GM18507 (cell line): ENCODE data around the gene FAM169A.
"Not testable (repeated sequence)": the region's sequence is repeated elsewhere in the genome, so short reads cannot be mapped to it uniquely, and the experiment has no call there.

ENCODE experiments used
- DNase-seq: peaks from one replicate; pipeline ENCODE4 v3.0.0; 2011; ENCODE audit warnings: low read depth; ENCODE audit not compliant: insufficient read length; ENCODE audit errors: extremely low spot score
- FAIRE-seq: peaks from 2 replicates; lab custom pipeline; 2011; peaks lifted over from hg19 to GRCh38; lab: Jason Lieb, UNC

FAM169A gene, protein sequence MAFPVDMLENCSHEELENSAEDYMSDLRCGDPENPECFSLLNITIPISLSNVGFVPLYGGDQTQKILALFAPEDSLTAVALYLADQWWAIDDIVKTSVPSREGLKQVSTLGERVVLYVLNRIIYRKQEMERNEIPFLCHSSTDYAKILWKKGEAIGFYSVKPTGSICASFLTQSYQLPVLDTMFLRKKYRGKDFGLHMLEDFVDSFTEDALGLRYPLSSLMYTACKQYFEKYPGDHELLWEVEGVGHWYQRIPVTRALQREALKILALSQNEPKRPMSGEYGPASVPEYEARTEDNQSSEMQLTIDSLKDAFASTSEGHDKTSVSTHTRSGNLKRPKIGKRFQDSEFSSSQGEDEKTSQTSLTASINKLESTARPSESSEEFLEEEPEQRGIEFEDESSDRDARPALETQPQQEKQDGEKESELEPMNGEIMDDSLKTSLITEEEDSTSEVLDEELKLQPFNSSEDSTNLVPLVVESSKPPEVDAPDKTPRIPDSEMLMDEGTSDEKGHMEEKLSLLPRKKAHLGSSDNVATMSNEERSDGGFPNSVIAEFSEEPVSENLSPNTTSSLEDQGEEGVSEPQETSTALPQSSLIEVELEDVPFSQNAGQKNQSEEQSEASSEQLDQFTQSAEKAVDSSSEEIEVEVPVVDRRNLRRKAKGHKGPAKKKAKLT

DNA sequence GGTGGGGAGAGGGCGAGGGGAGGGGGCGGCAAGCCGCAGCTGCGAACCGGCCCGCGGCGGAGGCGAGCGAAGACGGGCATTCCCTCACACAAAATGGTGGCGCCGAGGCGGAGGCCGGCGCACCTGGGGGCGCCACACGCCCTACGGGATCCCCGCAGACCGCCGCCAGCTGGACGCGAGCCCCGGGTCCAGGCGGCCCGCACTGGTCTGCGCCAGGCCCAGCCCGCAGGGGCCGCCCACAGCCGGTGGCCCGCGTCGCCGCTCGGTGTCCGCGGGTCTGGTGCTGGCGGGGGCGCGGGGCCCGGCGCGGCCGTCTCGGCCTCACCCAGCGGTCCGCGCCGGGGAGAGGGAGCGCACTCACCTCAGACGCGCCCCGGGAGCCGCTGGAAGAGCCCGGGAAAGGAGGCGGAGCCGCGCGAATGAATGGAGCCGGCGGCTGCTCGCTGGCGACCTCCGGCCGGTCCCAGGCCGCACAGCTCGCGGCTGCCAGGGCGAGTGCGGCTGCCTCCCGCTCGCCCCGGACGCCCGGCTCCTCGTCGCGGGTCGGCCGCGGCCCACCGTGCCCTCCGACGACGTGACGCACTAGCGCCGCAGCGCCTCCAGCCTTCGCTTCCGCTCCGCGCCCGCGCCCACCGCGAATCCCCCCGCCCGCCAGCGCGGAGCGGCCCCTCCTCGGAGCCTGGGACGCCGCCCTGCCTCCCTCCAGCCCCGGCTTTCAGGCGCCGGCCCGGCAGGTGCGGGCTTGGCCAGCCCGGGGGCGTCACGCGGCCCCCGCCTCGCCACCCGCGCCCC lies at the start of gene FAM169A:
Gene FAM169A, minus strand, starts transcription at position 584 of the 792 bp plus-strand sequence. CDS start 24,711 bp downstream, outside the sequence.
- FAIRE-seq: no peak

DNA sequence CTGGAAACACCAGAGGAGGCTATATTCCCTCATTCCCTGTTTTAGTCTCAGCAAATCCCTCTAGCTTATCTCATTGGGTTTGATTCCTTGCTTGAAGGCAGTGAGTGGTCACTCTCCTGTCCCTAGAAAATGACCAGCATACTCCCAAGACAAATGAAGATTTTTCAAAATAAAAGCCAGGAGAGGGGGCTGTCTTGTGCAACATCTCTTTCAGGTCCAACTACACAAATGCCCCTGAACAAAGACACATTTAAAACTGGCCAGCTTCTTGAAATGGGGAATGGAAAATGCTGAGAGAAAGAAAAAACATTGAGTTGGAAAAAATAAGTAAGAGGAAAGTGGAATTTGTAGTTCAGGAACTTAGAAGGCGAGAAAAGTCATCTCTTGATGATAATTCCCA lies 49.3 kb upstream of the FAM169A start:
- FAIRE-seq (no peak), DNase-seq (no peak)

More for the DNA sequence above, at the start of gene FAM169A:
- DNase-seq: peak; percentile 5

DNA sequence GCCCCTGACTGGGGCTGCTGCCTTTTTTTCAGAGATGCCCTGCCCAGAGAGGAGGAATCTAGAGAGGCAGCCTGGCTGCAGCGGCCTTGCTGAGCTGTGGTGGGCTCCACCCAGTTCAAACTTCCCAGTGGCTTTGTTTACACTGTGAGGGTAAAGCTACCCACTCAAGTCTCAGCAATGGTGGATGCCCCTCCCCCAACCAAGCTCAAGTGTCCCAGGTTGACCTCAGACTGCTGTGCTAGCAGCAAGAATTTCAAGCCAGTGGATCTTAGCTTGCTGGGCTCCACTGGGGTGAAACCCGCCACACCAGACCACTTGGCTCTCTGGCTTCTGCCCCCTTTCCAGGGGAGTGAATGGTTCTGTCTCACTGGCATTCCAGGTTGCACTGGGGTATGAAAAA lies 45.2 kb upstream of the FAM169A start:
- not testable (repeated sequence) for DNase-seq, FAIRE-seq

DNA sequence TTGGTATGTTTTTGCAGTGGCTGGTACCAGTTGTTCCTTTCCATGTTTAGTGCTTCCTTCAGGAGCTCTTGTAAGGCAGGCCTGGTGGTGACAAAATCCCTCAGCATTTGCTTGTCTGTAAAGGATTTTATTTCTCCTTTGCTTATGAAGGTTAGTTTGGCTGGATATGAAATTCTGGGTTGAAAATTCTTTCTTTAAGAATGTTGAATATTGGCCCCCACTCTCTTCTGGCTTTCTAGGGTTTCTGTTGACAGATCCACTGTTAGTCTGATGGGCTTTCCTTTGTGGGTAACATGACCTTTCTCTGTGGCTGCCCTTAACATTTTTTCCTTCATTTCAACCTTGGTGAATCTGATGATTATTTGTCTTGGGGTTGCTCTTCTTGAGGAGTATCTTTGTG lies 43.7 kb upstream of the FAM169A start:
- not testable (repeated sequence) for DNase-seq, FAIRE-seq

DNA sequence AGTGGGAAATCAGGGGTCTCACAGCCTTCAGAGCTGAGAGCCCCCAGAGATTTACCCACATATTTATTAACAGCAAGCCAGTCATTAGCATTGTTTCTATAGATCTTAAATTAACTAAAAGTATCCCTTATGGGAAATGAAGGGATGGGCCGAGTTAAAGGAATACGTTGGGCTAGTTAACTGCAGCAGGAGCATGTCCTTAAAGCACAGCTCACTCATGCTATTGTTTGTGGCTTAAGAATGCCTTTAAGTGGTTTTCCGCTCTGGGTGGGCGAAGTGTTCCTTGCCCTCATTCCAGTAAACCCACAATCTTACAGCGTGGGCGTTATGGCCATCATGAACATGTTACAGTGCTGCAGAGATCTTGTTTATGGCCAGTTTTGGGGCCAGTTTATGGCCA lies 42.0 kb upstream of the FAM169A start:
- not testable (repeated sequence) for DNase-seq, FAIRE-seq

DNA sequence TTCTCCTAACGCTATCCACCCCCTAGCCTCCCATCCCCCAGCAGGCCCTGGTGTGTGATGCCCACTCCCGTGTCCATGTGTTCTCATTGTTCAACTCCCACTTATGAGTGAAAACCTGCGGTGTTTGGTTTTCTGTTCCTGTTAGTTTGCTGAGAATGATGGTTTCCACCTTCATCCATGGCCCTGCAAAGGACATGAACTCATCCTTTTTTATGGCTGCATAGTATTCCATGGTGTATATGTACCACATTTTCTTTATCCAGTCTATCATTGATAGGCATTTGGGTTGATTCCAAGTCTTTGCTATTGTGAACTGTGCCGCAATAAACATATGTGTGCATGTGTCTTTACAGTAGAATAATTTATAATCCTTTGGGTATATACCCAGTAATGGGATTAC lies 38.5 kb upstream of the FAM169A start:
- DNase-seq, FAIRE-seq: not testable (repeated sequence)

DNA sequence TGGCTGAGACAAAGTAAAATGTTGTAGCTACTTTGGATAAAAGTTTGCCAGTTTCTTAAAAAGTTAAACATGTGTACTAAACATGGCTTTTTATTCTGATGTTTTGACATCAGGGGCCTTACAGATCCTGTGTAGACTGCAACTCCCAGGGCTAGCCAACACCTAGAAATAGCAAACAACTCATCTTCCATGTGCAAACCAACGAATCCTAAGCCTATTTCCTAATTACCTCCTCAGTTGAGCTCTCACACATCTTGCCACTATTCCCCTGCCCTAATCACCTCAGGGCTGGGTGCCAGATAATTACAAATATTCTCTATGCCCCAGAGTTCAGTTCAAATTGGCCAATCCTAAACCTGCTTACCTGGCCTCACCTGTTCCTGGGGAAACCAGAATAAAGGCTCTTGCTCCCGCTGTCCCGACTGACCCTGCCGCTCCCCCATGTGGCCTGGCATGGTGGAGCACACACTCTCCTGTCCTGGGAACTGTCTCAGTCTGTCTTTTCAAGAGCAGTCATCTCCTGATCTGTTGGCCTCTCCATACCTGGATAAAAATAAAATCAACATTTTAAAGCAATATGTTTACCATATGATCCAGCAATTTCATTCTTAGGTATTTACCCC lies 37.1 kb upstream of the FAM169A start:
- DNase-seq (no peak), FAIRE-seq (peak; percentile 35)

DNA sequence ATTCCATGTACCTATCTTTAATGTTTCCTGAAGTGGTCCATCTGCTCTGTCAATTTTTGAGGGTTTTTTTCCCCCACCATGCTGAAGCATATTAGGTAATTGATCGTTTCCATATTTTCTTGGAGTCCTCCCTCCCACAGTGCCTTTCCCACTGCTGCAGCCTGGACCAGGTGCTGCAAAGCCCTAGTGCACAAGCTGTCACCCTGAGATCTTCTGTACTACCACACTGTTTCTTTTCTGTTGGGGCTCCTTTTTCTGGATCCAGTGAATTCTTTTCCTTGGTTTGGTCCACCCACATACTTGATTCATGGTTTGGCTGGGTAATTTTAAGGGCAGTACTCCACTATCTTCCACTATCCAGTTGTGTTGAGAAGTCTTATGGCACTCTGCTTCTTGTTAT lies 30.9 kb upstream of the FAM169A start:
- FAIRE-seq: no peak
- no peak for DNase-seq

DNA sequence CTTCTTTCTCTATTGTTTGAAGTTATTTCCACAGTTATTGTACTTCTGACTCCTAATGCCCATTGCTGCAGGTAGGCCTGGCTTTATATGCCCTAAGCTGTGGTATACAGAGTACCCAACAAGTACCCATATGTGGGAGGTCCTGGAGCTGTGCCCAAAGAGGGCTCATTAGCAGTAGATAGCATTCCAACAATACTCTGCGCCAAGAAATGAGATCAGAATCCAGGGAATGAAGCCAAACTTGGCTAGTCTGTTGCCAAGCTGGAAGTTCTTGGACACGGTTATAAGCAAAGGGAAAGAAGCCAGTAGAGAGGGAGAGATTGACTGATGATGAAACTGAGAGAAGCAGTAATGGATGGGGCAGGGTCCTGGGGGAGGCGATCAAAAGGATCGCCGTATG lies 29.7 kb upstream of the FAM169A start:
- no peak for DNase-seq
- FAIRE-seq: no peak

DNA sequence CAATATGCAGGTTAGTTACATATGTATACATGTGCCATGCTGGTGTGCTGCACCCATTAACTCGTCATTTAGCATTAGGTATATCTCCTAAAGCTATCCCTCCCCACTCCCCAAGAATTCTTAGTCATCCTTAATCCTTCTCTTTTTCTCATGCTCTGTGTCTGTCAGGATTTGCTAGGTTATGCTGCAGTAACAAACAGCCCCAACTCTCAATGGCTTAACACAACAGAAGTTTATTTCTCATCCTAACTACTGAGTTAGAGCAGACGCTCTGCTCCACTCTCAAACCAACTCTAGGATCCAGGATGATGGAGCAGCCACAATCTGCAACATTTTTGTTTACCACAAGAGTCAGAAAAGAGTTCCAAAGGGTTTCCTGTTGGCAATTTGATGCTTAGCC lies 28.2 kb upstream of the FAM169A start:
- DNase-seq: no peak
- no peak for FAIRE-seq

DNA sequence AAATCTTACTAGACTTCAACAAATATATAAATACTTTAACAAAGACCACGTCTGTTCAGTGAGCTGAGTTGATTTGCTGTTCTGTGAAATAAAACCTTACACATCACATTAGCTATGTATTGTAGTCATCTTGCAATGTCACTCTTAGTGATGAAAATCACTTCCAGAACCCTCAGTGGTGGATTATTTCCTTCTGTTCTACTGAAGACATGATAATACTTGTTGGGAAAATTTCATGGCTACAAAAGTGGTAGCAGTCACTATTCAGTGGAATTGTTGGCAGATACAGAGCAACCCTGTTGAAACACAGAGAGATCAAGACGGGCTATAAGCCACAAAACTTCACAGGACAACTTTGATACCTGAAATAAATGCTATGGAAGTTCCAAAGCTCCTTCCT lies 26.7 kb upstream of the FAM169A start:
- no peak for FAIRE-seq
- DNase-seq: no peak

DNA sequence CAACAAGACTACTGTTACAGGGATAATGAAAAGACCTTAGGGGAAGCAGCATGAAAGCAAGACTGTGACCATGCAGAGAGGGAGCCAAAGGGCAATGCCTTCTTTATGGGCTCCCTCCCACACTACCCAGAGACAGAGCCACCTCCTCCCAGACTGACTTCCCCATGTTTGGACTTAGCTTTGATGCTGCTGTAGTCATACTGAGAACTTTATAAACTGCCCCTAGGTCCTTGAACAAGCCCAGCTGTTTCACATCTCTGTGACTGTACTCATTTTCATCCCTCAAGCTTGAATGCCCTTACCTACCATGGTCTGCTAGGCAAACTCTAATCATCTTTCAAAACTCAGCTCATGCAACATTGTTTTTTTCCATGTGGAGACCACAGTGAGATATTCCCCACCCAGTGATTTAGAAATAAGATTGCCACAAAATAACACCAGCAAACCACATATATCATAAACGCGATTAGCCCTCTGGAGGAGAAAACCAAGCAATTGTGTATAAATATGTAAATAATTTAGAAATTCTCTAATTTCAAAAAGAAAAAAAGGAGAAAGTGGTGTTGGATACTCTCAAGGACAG lies 23.4 kb upstream of the FAM169A start:
- DNase-seq: no peak
- FAIRE-seq: peak; percentile 78

DNA sequence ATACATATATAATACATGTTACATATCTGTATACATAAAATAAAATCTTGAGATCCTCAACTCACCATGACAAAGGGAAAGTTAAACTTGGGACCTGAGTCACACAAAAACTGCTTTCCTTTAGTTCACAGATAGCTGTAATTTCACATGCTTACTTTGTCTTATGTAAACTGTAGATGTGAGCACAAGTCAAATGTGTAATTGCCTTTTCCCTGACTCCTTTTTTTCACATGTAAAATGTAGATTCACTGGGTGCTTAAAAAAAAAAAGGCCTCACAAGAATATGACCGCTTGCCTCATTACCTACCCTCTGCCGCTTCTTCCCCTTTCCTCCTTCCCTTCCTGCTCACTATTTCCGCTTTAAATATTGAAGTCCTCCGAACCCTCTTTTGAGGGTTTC lies 21.9 kb upstream of the FAM169A start:
- FAIRE-seq: no peak
- DNase-seq: no peak

DNA sequence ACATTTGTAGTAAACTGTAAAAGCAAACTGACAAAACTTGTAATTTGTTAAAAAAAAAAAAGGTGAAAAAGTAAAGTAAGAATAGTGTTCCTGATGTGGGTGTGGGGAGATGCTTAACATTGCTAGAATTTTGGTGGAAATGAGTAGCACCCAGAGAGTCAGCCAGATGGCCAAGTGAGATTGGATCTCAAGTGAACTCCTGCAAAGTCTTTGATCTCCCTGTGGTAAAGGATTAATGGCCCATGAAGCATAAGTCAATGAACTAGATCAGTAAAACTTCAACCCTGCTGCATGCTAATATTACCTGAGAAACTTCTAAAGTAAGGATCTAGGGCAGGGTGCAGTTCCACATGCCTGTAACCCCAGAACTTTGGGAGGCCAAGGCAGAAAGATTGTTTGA lies 19.0 kb upstream of the FAM169A start:
- FAIRE-seq (no peak), DNase-seq (no peak)

DNA sequence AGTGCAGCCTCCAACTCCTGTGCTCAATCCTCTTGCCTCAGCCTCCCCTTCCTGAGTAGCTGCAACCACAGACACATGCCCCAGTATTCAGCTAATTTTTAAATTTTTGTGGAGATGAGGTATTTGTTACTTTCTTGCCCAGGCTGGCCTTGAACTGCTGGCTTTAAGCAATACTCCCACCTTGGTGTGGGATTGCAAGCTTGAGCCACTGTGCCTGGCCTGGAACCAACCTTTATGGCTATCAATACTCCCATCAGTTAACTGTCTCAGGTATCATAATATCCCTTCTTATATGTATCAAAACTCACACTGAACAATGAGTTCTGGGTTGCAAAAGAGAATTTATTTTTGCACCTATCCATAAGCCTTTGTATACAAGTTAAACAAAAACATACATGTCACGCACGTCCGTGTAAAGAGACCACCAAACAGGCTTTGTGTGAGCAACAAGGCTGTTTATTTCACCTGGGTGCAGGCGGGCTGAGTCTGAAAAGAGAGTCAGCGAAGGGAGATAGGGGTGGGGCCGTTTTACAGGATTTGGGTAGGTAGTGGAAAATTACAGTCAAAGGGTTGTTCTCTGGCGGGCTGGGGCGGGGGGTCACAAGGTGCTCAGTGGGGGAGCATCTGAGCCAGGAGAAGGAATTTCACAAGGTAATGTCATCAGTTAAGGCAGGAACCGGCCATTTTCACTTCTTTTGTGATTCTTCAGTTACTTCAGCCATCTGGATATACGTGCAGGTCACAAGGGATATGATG lies 16.4 kb upstream of the FAM169A start:
- DNase-seq, FAIRE-seq: not testable (repeated sequence)

DNA sequence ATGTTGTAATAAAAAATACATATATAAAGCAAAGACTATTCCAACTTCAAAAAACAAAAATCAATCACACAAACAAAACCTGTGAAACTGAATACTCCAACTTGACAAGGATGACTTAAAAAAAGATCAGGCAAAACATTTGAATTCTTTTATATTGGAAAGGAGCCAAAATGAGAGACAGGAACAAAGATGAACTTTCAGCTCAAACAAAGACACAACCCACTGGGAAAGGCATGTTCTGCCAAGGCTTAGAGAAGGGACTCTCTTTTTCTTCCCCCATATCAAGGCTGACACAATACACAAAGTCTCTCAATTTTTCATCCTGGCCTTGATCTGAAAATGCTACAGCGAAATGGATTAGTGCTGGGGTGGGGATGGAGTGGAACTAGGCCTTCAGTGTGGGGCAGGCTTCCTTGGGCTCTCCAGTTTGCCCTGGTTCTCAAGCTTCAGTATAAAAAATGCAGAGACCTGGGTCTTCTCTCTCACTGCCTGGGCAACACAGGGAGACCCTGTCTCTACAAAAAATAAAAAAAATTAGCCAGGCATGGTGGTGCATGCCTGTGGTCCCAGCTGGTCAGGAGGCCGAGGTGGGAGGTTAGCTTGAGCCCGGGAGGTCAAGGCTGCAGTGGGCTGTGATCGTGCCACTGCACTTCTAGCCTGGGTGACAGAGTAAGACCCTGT lies 11.6 kb upstream of the FAM169A start:
- FAIRE-seq (peak; percentile 50), DNase-seq (no peak)

DNA sequence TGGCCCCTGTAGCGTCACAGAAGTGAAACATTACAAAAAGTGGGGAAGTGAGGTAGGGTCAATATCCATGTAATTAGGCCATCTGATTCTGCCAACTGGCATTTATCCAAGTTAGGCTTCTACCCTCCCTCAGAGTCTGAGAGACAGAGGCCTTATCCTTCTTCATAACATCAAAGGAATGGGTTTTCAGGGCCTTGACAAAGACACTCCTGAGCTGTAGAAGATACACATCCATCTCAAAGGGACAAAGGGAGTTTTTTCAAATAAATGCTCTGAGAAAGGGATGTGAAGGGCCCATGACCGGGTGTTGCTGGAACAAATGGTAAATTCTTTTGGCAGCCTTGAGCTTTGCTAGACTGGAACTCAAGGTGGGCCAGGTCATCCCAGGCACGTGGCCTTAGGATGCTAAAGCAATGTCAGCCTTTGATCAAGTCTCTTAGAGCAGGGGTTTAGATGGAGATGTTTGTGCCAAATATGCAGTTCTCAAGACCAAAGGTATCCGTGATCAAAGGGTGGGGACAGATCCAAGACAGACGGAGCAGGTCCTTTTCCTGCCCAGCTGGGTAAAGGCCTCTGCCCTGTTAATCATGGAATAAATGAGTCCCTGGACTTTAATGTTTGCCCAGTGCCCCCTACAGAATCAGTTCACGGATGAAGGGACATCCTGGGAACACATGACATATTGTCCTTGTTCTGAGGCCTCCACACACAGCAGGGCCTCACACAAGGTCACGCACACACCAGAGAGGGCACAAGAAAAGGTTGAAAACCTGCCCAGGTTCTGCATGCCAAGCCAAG lies 10.0 kb upstream of the FAM169A start:
- FAIRE-seq (no peak), DNase-seq (no peak)
